ENCODE results near the gene FAM219A. TPM values are rescaled to one million over a fixed set of nuclear protein-coding genes. Genes with fewer than 3 reads are reported as not detected.

FAM219A gene
- total RNA-seq, 4 donors from 2014 or later, result 12.6 to 19.7 (median 13.5) TPM

DNA sequence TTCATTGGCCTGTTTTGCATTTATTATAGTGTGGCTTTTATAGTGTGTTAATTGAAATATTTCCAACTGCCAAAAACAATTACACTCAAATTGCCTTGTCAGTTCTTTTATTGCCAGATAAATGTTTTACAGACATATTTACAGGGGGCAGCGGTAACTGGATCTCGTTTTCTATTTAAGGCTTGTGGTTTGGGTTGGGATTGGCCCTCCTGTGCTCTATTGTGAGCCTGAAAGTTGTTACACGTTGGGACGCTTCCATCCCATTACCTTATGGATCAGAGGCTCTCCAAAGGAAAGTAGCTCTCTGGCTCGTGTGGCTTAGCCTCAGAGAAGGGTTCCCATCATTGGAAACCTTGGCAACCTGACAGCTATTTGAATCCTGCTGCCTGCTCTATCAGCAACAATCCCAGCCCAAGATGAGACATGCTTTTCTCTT, 21.1 kb upstream of the FAM219A start:
- TF ChIP-seq, protein P1, sequence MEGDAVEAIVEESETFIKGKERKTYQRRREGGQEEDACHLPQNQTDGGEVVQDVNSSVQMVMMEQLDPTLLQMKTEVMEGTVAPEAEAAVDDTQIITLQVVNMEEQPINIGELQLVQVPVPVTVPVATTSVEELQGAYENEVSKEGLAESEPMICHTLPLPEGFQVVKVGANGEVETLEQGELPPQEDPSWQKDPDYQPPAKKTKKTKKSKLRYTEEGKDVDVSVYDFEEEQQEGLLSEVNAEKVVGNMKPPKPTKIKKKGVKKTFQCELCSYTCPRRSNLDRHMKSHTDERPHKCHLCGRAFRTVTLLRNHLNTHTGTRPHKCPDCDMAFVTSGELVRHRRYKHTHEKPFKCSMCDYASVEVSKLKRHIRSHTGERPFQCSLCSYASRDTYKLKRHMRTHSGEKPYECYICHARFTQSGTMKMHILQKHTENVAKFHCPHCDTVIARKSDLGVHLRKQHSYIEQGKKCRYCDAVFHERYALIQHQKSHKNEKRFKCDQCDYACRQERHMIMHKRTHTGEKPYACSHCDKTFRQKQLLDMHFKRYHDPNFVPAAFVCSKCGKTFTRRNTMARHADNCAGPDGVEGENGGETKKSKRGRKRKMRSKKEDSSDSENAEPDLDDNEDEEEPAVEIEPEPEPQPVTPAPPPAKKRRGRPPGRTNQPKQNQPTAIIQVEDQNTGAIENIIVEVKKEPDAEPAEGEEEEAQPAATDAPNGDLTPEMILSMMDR (IDR thresholded peaks at IDR 0.05), result no peak
- TF ChIP-seq POLR2A (IDR thresholded peaks at IDR 0.05), result no peak
- no peak overlapping the region for H3K4me3 ChIP-seq (ENCODE audit: low read depth, poor library complexity, severe bottlenecking)
- intact Hi-C loops (cut with DNase I; ENCODE audit: low total_unique reads), result no loop called here
- DNase-seq (ENCODE audit: low spot score in 2 of 2), result peak in 1 of 2 donors; percentile 4
- 39 to 44% methylated on average over 5 of the region's 5 CpGs for WGBS, 2 donors

DNA sequence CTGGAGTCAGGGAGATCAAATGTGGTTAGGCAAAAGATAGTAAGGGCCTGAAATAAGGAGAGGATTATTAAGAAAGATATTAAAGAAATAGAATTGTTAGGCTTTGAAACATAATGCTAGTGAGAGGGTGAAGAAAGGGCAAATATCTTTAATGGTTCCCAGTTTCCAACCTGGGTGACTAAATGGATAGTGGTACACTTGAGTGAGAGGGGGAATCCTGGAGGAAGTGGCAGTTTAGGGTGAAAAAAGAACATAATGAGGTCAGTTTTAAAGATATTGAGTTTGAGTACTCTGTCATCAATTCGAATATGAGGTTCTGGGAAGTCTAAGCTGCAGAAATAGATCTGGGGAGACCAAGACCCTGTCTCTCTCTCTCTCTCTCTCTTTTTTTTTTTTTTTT, 19.2 kb upstream of the FAM219A start:
- DNase-seq (ENCODE audit: low spot score in 2 of 2), result no peak
- WGBS, 2 donors, result 71 to 84% methylated on average over 1 of the region's 1 CpG
- H3K4me3 ChIP-seq (ENCODE audit: low read depth, poor library complexity, severe bottlenecking), result no peak overlapping the region
- intact Hi-C loops (cut with DNase I; ENCODE audit: low total_unique reads), result no loop called here
- TF ChIP-seq, protein P1 (IDR thresholded peaks at IDR 0.05), result no peak
- TF ChIP-seq POLR2A (IDR thresholded peaks at IDR 0.05), result no peak

DNA sequence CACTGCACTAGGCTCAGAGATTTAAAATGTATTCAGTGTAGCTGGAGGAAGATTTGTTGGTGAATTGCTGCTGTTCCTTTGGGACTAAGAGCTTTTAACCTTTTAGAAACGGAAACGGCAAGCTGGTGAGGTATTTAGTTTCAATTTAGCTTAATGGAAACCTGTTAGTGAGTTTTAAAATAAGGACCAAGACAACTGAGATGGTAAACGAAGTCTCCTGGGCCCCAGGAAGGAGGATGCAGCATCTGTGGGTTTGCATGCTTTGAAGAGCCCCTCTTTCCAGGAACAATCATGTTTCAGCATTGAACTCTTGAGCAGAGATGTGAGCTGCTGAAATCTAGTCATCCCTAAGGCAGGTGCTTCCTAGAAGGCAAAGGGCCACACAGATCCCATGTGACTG, 16.7 kb upstream of the FAM219A start:
- no peak overlapping the region for H3K4me3 ChIP-seq (ENCODE audit: low read depth, poor library complexity, severe bottlenecking)
- intact Hi-C loops (cut with DNase I; ENCODE audit: low total_unique reads), result no loop called here
- peak in 1 of 2 donors; percentile 1 for DNase-seq (ENCODE audit: low spot score in 2 of 2)
- 48 to 54% methylated on average over 3 of the region's 3 CpGs for WGBS, 2 donors
- TF ChIP-seq POLR2A (IDR thresholded peaks at IDR 0.05), result no peak
- TF ChIP-seq, protein P1 (IDR thresholded peaks at IDR 0.05), result no peak

DNA sequence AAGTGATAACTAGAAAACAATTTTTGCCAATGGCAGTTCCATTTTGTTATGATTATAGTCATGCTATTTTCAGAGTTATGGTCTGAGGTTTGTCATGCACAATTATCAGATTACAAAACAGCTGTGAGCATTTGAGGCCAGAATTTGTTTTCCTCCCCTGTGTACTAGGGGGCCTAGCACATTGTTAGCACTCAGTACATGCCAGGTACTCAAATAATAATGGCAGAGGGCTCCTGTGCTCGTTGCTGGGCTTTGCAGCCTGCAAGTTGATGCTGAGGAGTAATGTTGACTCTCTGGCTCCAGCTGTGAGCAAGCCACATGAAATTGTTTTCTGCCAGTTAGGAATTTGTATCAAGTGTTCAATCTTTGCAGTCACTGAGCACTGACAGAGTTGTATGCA, 7.1 kb upstream of the FAM219A start:
- TF ChIP-seq, protein P1 (IDR thresholded peaks at IDR 0.05), result no peak
- TF ChIP-seq POLR2A (IDR thresholded peaks at IDR 0.05), result no peak
- no peak overlapping the region for H3K4me3 ChIP-seq (ENCODE audit: low read depth, poor library complexity, severe bottlenecking)
- 28 to 30% methylated on average over 1 of the region's 1 CpG for WGBS, 2 donors
- DNase-seq (ENCODE audit: low spot score in 2 of 2), result no peak
- intact Hi-C loops (cut with DNase I; ENCODE audit: low total_unique reads), result no loop called here

DNA sequence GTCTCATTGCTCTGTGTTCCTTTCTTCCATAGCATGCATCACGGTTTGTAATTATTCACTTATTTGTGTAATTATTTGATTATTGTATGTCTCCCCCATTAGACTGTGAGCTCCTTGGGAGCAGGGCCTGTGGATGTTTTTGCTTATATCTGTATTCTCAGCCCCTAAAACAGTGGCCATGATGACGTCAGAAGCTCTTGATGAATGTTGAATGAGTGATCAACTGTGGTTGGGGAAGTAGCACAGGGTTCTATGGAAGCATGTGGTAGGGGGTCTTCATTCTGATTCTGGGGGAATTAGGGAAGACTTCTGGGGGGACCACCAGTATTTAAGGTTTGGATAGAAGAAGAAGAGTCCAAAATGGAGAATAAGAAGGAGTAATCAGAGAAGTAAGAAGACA, 6.2 kb upstream of the FAM219A start:
- intact Hi-C loops (cut with DNase I; ENCODE audit: low total_unique reads), result no loop called here
- WGBS, 2 donors, result 77 to 79% methylated on average over 2 of the region's 2 CpGs
- DNase-seq (ENCODE audit: low spot score in 2 of 2), result no peak
- H3K4me3 ChIP-seq (ENCODE audit: low read depth, poor library complexity, severe bottlenecking), result no peak overlapping the region
- TF ChIP-seq POLR2A (IDR thresholded peaks at IDR 0.05), result no peak
- TF ChIP-seq, protein P1 (IDR thresholded peaks at IDR 0.05), result no peak

DNA sequence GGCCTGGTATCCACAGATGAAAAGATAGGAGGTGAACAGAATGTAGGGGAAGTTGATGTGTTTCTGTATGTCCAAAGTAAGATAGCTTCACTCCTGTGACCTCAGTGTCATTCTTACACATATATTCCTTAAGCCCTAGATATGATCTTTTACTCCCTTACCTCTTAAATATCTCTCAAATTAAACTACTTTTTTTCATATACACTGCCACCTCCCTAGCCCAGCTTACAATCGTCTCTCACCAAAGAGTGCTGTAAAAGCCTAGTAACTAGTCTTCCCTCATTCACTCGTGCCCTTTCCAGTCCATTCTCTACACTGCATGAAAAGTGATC, 5.5 kb upstream of the FAM219A start:
- 40 to 66% methylated on average over 2 of the region's 2 CpGs for WGBS, 2 donors
- DNase-seq (ENCODE audit: low spot score in 2 of 2), result no peak
- H3K4me3 ChIP-seq (ENCODE audit: low read depth, poor library complexity, severe bottlenecking), result no peak overlapping the region
- TF ChIP-seq POLR2A (IDR thresholded peaks at IDR 0.05), result no peak
- TF ChIP-seq, protein P1 (IDR thresholded peaks at IDR 0.05), result no peak
- intact Hi-C loops (cut with DNase I; ENCODE audit: low total_unique reads), result no loop called here

All from lower leg skin (tissue), 4 donors.